GM18870 (cell line): ENCODE data around the gene PHKA2.
A peak's percentile ranks its signal among the peaks of the same experiment; 100 is the strongest.
"Not testable (repeated sequence)": the region's sequence is repeated elsewhere in the genome, so short reads cannot be mapped to it uniquely, and the experiment has no call there.

Source experiments
- ATAC-seq: cut with Tn5 transposase; IDR thresholded peaks from one replicate; pipeline ENCODE4 v1.9.1; 2021; ENCODE audit warnings: moderate library complexity; ENCODE audit not compliant: unreplicated experiment

Gene PHKA2, protein sequence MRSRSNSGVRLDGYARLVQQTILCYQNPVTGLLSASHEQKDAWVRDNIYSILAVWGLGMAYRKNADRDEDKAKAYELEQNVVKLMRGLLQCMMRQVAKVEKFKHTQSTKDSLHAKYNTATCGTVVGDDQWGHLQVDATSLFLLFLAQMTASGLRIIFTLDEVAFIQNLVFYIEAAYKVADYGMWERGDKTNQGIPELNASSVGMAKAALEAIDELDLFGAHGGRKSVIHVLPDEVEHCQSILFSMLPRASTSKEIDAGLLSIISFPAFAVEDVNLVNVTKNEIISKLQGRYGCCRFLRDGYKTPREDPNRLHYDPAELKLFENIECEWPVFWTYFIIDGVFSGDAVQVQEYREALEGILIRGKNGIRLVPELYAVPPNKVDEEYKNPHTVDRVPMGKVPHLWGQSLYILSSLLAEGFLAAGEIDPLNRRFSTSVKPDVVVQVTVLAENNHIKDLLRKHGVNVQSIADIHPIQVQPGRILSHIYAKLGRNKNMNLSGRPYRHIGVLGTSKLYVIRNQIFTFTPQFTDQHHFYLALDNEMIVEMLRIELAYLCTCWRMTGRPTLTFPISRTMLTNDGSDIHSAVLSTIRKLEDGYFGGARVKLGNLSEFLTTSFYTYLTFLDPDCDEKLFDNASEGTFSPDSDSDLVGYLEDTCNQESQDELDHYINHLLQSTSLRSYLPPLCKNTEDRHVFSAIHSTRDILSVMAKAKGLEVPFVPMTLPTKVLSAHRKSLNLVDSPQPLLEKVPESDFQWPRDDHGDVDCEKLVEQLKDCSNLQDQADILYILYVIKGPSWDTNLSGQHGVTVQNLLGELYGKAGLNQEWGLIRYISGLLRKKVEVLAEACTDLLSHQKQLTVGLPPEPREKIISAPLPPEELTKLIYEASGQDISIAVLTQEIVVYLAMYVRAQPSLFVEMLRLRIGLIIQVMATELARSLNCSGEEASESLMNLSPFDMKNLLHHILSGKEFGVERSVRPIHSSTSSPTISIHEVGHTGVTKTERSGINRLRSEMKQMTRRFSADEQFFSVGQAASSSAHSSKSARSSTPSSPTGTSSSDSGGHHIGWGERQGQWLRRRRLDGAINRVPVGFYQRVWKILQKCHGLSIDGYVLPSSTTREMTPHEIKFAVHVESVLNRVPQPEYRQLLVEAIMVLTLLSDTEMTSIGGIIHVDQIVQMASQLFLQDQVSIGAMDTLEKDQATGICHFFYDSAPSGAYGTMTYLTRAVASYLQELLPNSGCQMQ

DNA sequence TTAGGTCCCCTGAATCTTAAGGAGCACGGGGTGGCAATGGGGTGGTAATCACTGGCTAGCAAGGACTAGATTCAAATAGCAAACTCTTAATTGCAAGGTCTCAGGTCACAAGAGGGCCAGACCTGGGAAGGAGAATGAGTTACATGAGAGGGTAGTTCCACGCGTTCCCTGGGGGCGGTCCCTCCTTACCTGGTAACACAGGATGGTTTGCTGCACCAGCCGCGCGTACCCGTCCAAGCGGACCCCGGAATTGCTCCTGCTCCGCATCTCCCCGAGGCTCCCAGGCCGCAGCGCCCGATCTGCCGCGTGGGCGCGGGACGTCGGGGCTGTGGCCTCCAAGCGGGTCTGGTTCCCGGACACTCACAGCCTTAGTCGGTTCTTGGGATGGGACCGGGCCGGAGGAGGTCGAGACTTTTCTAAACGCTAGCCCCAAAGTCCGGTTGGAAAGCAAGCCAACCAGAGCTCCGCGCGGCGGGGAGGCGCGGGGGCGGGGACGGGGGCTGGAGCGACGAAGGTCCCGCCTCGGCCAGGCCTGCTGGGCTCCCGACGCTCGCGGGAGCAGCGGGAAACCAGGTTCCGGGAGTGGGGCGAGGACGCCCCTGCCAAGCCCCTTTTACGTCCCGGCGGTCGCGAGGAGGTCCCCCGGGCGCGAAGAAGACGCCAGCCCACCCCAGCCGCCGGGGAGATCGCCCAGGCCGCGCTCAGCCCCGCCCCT, at the start of gene PHKA2:
Gene PHKA2, minus strand, starts transcription at position 449 of the 715 bp plus-strand sequence. Its CDS starts 182 bp downstream, at position 267.
- peak; percentile 29 for ATAC-seq

DNA sequence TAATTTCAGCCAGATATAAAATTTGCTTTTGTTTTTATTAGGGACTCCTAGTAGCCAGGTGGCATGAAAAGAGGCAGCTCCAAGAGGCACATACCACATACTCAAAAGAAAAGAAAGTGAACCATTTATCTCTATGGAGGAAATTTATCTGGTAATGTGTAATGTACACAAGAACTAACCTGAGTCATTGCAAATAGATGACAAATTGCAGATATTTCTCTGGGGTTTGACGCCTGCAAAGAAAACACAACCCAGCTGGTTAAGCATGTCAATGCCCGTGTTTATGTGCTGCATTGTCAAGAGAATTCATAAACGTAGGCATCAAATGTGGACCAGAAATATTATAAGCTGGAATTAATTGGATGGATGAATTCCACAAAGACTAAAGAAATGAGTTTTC, 46.9 kb upstream of the PHKA2 start:
- no peak for ATAC-seq

DNA sequence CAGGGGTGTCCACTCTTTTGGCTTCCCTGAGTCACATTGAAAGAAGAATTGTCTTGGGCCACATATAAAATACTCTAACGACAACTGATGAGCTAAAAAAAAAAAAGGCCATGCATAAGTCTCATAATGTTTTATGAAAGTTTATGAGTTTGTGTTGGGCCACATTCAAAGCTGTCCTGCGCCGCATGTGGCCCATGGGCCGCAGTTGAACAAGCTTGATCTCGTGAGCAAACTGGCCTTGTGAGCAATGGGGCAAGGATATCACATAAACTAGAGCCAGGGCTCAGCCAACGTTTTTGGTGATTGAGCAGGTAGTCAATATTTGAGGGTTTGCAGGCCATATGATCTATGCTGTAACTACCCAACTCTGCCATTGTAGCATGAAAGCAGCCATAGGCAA, 44.6 kb upstream of the PHKA2 start:
- ATAC-seq = no peak

DNA sequence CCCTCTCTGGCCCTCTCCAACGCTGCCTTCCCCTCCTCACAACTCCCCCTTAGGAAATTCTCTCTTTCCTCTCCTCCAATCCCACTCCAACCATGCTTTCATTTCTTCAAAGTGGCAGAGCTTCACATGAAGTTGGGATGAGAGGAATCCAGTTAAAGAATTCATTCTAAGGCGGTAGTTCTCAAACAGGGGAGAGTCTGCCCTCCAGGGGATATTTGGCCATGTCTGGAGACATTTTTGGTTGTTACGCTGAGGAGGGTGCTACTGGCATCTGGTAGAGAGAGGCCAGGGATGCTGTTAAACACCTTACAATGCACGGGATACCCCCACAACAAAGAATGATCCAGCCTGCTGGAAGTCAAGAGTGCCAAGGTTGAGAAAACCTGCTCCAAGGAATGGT, 40.5 kb upstream of the PHKA2 start:
- ATAC-seq = no peak

DNA sequence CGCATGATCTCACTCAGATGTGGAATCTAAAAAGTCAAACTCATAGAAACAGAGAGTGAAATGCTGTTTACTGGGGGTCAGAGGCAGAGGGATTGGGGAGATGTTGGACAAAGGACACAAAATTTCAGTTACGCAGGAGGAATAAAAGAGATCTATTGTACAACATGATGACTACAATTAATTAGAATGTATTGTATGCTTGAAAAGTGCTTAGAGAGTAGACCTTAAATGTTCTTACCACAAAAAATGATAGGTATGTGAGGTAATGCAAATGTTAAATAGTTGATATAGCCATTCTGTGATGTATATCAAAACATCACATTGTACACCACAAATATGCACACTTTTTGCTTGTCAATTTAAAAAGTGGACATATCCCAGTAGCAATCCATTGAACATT, 36.1 kb upstream of the PHKA2 start:
- no peak for ATAC-seq

DNA sequence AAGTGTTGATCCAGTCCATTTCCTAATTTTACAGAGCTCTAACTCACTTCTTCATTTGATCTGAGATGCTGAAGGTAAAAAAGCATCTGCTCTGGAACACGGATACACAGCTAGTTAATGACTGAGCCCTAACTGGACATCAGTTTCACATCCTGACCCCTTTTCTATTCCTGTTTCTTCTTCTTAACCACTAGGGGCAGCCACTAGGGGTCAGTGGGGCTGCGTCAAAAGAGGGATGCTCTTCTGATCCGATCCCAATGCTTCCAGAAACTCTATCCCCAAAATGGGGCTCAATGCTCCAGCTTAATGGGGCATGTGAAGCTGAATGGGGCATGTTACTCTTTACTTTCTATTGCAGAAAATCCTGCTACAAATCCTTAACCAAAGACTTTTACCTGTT, 33.4 kb upstream of the PHKA2 start:
- ATAC-seq = no peak

DNA sequence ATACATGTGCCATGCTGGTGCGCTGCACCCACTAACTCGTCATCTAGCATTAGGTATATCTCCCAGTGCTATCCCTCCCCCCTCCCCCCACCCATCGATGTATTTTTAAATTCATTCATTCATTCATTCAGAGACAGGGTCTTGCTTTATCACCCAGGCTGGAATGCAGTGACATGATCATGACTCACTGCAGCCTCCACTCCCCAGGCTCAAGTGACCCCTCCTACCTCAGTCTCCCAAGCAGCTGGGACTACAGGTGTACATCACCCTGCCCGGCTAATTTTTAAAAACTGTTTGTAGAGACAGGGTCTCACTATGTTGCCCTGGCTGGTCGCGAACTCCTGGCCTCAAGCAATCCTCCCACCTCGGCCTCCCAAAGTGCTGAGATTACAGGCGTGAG, 32.7 kb upstream of the PHKA2 start:
- not testable (repeated sequence) for ATAC-seq

DNA sequence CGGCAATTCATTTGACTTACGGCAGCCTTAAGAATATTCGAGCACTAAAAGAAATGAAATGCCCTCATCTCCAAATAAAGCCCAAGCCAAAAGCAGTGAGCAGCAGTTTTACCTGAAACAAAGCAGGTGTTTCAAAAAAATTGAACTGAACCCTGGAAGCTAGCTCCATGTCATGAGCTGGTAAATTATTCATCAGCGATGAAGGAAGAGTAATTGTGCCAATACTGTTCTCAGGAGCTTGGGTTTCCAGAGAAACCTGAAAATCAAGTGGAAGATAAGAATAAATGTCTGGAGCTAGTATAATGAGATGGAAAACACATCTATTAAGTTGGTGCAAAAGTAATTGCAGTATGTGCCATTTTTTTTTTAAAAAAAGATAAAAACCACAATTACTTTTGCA, 24.0 kb upstream of the PHKA2 start:
- ATAC-seq = no peak

DNA sequence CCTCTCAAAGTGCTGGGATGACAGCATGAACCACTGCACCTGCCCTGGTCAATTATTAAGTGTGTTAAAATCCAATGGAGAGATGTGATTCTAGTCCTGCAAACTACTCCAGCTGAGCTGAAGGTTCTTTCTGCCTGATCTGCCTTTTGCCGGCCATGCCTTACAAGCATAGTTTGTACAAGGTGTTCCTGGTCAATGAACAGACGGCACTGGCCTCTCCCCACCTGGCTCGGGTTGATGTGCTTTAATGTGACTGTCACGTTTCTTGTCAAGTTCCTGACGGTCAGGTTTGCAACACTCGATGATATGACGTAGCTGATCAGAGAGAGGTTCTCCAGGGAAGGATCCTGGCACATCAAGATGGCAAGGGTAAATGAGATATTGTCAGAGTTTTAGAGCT, 23.1 kb upstream of the PHKA2 start:
- ATAC-seq = no peak

DNA sequence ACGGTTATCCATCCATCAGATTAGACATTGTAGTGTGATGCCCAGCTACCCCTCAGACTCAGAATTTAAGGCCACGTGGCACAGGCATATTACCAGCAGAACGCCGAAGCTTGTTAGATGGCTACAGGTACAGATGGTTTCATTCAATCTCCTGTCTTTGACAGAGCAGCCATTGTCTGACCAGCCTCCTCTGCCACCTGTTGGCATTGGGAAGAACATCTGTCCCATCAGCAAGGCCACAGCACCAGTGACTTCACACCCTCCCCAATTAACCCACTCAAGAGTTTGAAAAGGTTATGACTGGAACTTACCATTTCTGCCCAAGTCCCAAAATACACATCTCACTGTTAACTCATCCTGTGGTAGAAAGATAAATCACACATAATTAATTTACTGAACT, 22.0 kb upstream of the PHKA2 start:
- no peak for ATAC-seq

DNA sequence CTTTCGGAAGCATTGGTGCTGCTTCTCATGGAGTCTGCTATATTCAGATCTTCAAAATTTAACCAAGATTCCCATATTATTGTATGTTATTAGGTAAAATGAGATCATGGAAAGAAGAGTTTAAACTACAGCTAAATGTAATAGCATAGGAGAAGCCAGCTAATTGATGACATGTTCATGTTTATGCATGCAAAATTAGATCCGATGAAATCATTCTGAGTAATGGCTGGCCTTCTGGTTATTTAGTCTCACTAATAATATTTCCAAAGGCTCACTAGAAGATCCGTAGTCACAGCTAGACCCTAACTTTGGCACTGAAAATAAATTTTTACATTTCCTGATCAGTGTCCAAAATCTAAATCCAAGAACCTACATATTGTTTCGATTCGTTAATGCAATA, 19.8 kb upstream of the PHKA2 start:
- ATAC-seq = no peak

DNA sequence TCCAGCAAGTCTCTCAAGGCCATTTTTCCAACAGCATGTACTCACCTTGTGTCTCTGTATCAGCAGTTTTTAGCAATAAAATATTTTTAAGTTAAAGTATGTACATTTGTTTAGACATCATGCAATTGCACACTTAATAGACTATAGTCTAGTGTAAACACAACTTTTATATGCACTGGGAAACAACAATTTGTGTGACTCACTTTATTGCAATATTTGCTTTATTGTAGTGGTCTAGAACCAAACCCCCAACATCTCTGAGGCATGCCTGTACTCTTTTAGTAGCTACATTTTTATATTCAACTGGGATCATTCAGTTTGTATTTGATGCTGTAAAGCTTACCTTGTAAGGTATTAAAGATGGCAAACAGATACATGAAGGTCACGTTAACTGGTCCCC, 14.7 kb upstream of the PHKA2 start:
- ATAC-seq = no peak

DNA sequence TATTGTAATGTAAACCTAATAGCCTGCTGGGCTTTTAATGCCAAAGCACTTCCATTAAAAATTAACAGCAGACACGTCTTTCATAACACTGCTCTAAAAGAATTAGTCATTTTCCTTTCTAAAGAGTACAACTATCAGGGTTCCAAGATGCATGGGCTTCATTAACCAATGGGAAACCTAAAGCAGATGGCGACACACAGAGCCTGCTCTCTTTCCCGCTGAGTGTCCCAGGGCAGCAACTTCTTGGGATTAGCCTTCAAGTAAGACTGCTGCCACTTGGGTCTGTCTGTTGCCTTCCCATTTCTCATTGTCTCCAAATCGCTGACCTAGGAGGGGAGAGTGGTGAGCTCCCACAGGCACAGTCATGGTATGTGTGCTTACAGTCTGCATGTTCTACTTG, 14.0 kb upstream of the PHKA2 start:
- no peak for ATAC-seq

DNA sequence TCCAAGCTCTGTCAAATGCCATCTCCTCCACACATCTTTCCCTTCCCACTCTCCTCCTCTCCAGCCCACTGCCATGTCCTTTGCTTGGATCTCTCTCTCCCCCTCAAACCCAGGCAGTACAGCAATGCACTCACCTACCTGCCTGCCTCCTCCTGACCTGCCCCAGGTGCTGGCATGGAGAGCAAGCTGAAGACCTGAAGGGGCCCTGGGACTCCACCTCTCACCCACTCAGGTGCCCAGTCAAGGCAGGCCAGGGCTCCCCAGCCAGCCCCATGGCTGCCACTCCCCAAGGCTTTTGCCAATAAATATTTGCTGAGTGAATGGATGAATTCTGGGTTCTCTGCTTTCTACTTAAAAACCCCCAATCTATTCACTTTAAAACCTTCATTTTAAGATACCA, 12.6 kb upstream of the PHKA2 start:
- ATAC-seq = no peak

DNA sequence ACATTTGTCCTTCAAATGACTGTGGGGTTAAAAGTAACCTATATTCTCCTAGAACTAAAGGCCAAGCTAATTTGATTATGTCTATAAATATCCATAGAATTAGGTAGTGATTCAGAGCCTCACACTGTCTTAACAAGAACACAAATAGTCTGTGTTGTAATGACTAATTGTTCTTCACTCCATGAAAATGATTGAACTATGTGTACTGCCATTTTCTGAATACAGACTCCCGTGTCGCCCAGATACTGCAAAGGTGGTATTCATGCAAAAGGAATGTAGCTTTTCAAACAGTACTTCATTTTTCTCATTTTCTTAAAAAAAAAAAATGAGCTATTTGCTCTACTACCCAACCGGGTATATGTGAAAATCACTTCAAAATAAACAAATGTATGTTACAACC, 11.3 kb upstream of the PHKA2 start:
- ATAC-seq = no peak

DNA sequence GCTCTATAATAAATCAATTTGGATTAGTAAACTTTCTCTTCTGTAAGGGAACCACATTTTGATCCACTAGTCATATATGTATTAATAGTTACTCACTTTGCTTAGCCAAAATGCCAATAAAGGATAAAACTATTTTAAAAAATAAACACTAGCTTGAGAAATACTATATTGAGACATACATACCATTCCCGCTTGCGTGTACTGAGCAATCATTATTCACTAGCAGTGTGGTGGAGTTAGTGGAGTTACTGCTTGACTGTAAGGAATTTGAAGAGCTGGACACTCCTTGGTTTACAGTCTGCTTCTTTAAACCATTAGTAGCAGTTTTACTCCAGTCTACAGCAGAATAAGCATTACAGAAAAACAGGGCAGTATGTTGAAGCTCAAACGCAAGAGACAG, 10.8 kb upstream of the PHKA2 start:
- ATAC-seq = no peak

DNA sequence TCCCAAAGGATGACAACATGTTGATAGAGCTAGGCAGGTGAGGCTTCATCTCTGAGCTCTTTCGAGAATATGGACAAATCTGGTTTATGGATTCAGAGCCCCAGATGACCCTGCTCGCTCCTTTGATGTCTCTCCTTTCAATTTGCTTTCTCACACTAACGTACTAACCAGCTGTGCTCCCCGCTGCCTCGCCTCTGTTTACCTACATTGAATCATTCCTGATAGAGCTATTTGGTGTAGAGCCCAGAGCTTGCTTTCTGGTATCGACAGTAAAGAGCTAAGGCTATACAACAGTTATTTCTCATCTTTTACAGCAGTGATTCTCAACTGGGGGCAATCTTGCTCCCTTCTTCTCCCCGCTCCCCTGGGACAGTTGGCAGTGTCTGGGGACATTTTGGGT, 8.9 kb upstream of the PHKA2 start:
- no peak for ATAC-seq

DNA sequence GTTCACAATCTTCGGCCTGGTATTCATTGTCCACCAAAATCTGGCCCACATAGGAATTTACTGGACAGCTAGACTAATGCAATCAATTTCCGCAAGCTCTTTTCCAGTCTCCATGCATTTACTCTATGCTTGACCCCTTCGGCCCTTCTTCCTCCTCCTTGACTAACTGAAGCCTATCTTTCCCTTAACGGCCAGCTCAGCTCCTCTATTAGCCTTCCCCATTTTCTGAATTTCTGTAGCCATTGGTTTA, 1.2 kb upstream of the PHKA2 start:
- peak; percentile 21 for ATAC-seq

DNA sequence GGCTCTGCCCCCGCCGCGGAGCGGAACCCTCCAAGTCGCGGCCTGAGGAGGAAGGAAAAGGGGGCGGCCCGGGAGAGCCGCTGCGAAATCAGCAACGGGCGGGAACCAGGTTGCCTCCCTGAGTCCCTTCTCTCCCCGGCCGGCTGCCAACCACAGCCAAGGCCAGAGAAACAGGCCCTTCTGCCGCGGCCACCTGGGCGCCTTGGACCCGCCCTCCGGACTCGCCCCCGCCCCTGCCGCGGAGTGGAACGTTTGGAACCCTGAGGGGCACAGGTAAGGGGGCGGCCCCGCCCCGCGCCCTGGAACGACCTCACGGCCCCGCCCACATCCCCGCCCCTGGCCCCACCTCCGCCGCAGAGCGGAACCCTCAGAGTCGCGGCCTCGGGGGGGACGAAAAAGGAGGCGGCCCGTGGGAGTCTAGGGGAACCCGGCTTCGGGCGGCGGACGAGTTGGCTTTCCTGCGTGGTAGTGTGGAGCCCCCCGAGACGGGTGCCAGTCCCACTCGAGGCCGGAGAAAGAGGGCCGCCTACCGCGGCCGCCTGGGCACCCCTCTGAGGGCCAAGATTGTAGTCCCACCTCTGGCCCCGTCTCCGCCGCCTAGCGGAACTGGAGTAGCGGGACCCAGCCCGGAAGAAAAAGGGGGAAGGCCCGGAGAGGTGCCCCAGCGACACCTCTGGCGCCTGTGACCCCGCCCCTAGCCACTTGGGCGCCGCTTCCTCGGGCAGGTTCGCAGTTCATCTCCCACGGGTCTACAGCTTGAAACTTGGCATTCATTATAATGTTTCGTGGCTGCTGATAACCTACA, 669 bp upstream of the PHKA2 start:
- ATAC-seq = peak; percentile 81

DNA sequence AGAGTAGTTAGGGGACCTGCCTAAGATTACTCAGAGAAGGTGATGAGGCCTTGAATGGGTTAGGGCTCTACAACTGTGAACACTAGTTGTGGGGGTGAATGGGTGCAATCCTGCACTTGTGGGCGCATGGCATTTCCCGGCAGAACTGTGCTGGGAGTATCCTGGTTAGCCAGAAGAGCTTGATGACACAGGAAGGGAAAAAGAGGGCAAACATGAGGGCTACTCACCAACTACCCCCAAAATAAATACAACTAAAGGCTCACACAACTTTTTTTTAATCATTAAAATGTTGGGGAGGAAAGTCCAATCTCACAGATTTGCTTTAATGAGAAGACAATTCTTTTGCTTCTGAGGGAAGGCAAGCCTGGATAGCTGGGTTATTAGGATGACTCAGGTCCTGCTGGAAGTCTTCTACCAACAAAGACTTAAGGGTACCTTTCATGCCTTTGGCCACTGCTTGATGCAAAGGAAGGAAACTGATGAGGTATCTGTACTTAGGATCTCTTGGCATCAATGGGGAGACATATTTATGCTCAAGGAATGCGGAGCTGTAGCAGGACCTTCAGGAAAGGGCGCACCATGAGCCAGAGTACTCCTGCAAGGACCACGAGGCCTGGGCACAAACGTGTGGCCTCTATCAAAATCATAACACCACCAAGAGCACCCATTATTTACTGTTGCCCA, 2.6 kb downstream of the PHKA2 start:
- ATAC-seq = no peak
